HL-60 (cell line): ENCODE measurements around the gene GALM.
"Not testable (repeated sequence)": the region's sequence is repeated elsewhere in the genome, so short reads cannot be mapped to it uniquely, and the experiment has no call there.

Experiments used
- CTCF ChIP-seq: IDR thresholded peaks from one replicate; pipeline ENCODE4 v1.5.1; 2011; ENCODE audit warnings: low read length, control low read depth, inconsistent platforms; ENCODE audit not compliant: insufficient read depth
- TF ChIP-seq, protein P1 (sequence below): IDR thresholded peaks from 2 replicates; pipeline ENCODE4 v1.6.1; 2012; ENCODE audit warnings: low read depth; ENCODE audit not compliant: insufficient replicate concordance

DNA sequence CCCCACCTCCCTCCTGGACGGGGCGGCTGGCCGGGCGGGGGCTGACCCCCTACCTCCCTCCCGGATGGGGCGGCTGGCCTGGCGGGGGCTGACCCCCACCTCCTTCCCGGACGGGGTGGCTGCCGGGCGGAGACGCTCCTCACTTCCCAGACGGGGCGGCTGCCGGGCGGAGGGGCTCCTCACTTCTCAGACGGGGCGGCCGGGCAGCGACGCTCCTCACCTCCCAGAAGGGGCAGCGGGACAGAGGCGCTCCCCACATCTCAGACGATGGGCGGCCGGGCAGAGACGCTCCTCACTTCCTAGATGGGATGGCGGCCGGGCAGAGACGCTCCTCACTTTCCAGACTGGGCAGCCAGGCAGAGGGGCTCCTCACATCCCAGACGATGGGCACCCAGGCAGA, 90.0 kb downstream of the GALM start:
- not testable (repeated sequence) for TF ChIP-seq CTCF
- TF ChIP-seq, protein P1, sequence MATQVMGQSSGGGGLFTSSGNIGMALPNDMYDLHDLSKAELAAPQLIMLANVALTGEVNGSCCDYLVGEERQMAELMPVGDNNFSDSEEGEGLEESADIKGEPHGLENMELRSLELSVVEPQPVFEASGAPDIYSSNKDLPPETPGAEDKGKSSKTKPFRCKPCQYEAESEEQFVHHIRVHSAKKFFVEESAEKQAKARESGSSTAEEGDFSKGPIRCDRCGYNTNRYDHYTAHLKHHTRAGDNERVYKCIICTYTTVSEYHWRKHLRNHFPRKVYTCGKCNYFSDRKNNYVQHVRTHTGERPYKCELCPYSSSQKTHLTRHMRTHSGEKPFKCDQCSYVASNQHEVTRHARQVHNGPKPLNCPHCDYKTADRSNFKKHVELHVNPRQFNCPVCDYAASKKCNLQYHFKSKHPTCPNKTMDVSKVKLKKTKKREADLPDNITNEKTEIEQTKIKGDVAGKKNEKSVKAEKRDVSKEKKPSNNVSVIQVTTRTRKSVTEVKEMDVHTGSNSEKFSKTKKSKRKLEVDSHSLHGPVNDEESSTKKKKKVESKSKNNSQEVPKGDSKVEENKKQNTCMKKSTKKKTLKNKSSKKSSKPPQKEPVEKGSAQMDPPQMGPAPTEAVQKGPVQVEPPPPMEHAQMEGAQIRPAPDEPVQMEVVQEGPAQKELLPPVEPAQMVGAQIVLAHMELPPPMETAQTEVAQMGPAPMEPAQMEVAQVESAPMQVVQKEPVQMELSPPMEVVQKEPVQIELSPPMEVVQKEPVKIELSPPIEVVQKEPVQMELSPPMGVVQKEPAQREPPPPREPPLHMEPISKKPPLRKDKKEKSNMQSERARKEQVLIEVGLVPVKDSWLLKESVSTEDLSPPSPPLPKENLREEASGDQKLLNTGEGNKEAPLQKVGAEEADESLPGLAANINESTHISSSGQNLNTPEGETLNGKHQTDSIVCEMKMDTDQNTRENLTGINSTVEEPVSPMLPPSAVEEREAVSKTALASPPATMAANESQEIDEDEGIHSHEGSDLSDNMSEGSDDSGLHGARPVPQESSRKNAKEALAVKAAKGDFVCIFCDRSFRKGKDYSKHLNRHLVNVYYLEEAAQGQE, result not testable (repeated sequence)
